GM12878 (cell line): ENCODE measurements around the gene MSTN.

ENCODE experiments used
- BRCA1 ChIP-seq: IDR thresholded peaks from 2 replicates; pipeline ENCODE4 v1.6.1; 2011; ENCODE audit warnings: low read depth, low read length, improper control_type of control experiment
- CEBPB ChIP-seq, 2 experiments: fragments of 150-350 bp in 1 of 2; IDR thresholded peaks; 2 replicates each; pipeline ENCODE4 v1.6.1; 2012 to 2014; ENCODE audit warnings: low read depth in 2 of 2, low read length in 2 of 2, borderline replicate concordance in 1 of 2, inconsistent platforms in 1 of 2
- CHD2 ChIP-seq: IDR thresholded peaks from 2 replicates; pipeline ENCODE4 v1.6.1; 2011; ENCODE audit warnings: low read depth, low read length, improper control_type of control experiment, borderline replicate concordance
- EP300 ChIP-seq, 2 experiments: fragments of 150-350 bp in 1 of 2; IDR thresholded peaks; 2 replicates each; pipeline ENCODE4 v1.6.1; 2011 to 2012; ENCODE audit warnings: low read depth in 2 of 2, low read length in 2 of 2, borderline replicate concordance in 1 of 2, improper control_type of control experiment in 1 of 2, inconsistent platforms in 1 of 2; ENCODE audit not compliant: control insufficient read depth in 1 of 2
- NFYA ChIP-seq: IDR thresholded peaks from 2 replicates; pipeline ENCODE4 v1.6.1; 2011; ENCODE audit warnings: low read depth, mild to moderate bottlenecking, low read length, improper control_type of control experiment, borderline replicate concordance
- NRF1 ChIP-seq: conservative IDR thresholded peaks from 2 replicates; pipeline ENCODE4 v1.6.1; 2011; ENCODE audit warnings: mild to moderate bottlenecking, low read depth, low read length, improper control_type of control experiment
- SREBF1 ChIP-seq: IDR thresholded peaks from 2 replicates; pipeline ENCODE4 v1.6.1; 2012; ENCODE audit warnings: mild to moderate bottlenecking, low read length
- TAF1 ChIP-seq: IDR thresholded peaks from 2 replicates; pipeline ENCODE4 v1.6.1; 2011; ENCODE audit warnings: mild to moderate bottlenecking, low read depth, low read length, borderline replicate concordance
- TCF12 ChIP-seq: IDR thresholded peaks from 2 replicates; pipeline ENCODE4 v1.6.1; 2011; ENCODE audit warnings: low read depth, mild to moderate bottlenecking, low read length

DNA sequence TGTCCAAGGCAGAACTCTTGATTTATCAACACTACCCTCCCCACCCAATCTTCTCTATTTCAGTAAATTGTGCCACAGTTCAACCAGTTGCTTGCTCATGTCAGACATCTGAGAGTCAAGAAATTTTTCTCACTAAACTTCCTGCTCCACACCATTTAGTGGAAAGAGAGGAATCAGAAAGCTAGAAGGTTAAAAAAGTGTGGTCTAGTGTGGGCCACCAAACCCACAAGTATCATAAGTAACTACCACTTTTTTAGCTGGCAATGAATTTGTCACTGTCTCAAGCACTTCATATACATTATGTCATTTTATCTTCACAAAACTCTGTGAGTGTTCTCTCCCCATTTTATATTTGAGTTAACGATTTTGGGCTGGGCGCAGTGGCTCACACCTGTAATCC lies 16.6 kb upstream of the MSTN start:
- TF ChIP-seq NRF1 (no peak), BRCA1 (no peak), TAF1 (no peak), SREBF1 (no peak), NFYA (no peak), TCF12 (no peak), EP300 (IDR thresholded peaks at IDR 0.05; ENCODE audit: borderline replicate concordance in 1 of 2, control insufficient read depth in 1 of 2, low read depth in 2 of 2, low read length in 2 of 2) (no peak), CEBPB (IDR thresholded peaks at IDR 0.05; ENCODE audit: borderline replicate concordance in 1 of 2, low read depth in 2 of 2, low read length in 2 of 2) (no peak), CHD2 (no peak)
